ENCODE data around the gene HEXD.

Gene HEXD

GRCh38 chr17:82374626-82375331 is 43.4 kb upstream of the HEXD start:
- TF ChIP-seq CTCF (IDR thresholded peaks at IDR 0.05), result no peak

- TF ChIP-seq CTCF (IDR thresholded peaks at IDR 0.05), result no peak
Observed at GRCh38 chr17:82375359-82376041, 42.6 kb upstream of the HEXD start.

- no peak for TF ChIP-seq CTCF (IDR thresholded peaks at IDR 0.05)
Observed at GRCh38 chr17:82376042-82376730, 42.0 kb upstream of the HEXD start.

- no peak for TF ChIP-seq CTCF (IDR thresholded peaks at IDR 0.05)
Observed at GRCh38 chr17:82377924-82378740, 40.0 kb upstream of the HEXD start.

GRCh38 chr17:82378741-82379021 is 39.5 kb upstream of the HEXD start:
- TF ChIP-seq CTCF (IDR thresholded peaks at IDR 0.05), result no peak

GRCh38 chr17:82380860-82381702 is 37.1 kb upstream of the HEXD start:
- TF ChIP-seq CTCF (IDR thresholded peaks at IDR 0.05), result no peak

GRCh38 chr17:82382933-82383255 is 35.3 kb upstream of the HEXD start:
- no peak for TF ChIP-seq CTCF (IDR thresholded peaks at IDR 0.05)
